ENCODE measurements around the gene UPK3A. TPM values are rescaled to one million over a fixed set of nuclear protein-coding genes. Genes with fewer than 3 reads are reported as not detected.
A peak's percentile ranks its signal among the peaks of the same experiment; 100 is the strongest.

The UPK3A gene
- total and polyA plus RNA-seq, 2 of the 13 experiments (the other 11 are each of a cell fraction or from before 2014, with no cell fraction given) = 10.5 to 13.8 TPM

- TF ChIP-seq ZNF296 (CRISPR knock-in tag; conservative IDR thresholded peaks at IDR 0.05) (peak; percentile 66), TP53 (CRISPR knock-in tag; conservative IDR thresholded peaks at IDR 0.05) (no peak), ZNF616 (CRISPR knock-in tag; IDR thresholded peaks at IDR 0.05; ENCODE audit: low read depth) (no peak), SRF (IDR thresholded peaks at IDR 0.05; ENCODE audit: low read depth, low read length) (peak; percentile 25; the same call in 1 of the 2 replicates), ESRRA (CRISPR knock-in tag; IDR thresholded peaks at IDR 0.05; ENCODE audit: low read depth) (peak; percentile 74; the same call in 1 of the 2 replicates), IRF2 (CRISPR knock-in tag; IDR thresholded peaks at IDR 0.05) (peak; percentile 91), CBFB (CRISPR knock-in tag; IDR thresholded peaks at IDR 0.05) (peak; percentile 77), NCOA2 (CRISPR knock-in tag; IDR thresholded peaks at IDR 0.05) (peak; percentile 92), ZNF646 (CRISPR knock-in tag; IDR thresholded peaks at IDR 0.05) (no peak), ZSCAN9 (CRISPR knock-in tag; IDR thresholded peaks at IDR 0.05; ENCODE audit: borderline replicate concordance) (peak; percentile 45; the same call in 1 of the 2 replicates), KLF12 (CRISPR knock-in tag; IDR thresholded peaks at IDR 0.05; ENCODE audit: borderline replicate concordance) (peak; percentile 43; the same call in 1 of the 2 replicates), AHR (CRISPR knock-in tag; IDR thresholded peaks at IDR 0.05) (no peak; the same call in 1 of the 2 replicates), SALL2 (CRISPR knock-in tag; IDR thresholded peaks at IDR 0.05) (0 out of 2 replicates have a peak, but pooled peaks have one; percentile 20), ZZZ3 (CRISPR knock-in tag; IDR thresholded peaks at IDR 0.05; ENCODE audit: borderline replicate concordance) (no peak), THAP9 (CRISPR knock-in tag; IDR thresholded peaks at IDR 0.05; ENCODE audit: borderline replicate concordance) (no peak; the same call in 1 of the 2 replicates), FOXP4 (CRISPR knock-in tag; IDR thresholded peaks at IDR 0.05) (peak; percentile 95), SRSF4 (IDR thresholded peaks at IDR 0.05; ENCODE audit: low read depth, low read length, poor library complexity, severe bottlenecking) (no peak), ZNF225 (CRISPR knock-in tag; IDR thresholded peaks at IDR 0.05) (no peak), KAT8 (CRISPR knock-in tag; IDR thresholded peaks at IDR 0.05) (peak; percentile 85)
Observed at GRCh38 chr22:45273452-45274075, 11.2 kb upstream of the UPK3A start (continued).
